ENCODE measurements around the gene DPH6. TPM values are rescaled to one million over a fixed set of nuclear protein-coding genes. Genes with fewer than 3 reads are reported as not detected.

The DPH6 gene
- total and polyA plus RNA-seq, 8 donors: 2.6 to 15.1 (median 11.8) TPM

- DNase-seq (no peak), ATAC-seq (no peak), FAIRE-seq (no peak)
- Histone ChIP-seq H3K4me1 (peaks cover 0 to 10% (median 9%) of the 10 kb centered on the region in 3 donors), H3K9me3 (no peaks in the 10 kb centered on the region), H3K27me3 (no peaks in the 10 kb centered on the region), H3K36me3 (no peaks in the 10 kb centered on the region), H3K4me3 (no peak overlapping the region), H3K27ac (no peak overlapping the region)
- TF ChIP-seq, protein P1, sequence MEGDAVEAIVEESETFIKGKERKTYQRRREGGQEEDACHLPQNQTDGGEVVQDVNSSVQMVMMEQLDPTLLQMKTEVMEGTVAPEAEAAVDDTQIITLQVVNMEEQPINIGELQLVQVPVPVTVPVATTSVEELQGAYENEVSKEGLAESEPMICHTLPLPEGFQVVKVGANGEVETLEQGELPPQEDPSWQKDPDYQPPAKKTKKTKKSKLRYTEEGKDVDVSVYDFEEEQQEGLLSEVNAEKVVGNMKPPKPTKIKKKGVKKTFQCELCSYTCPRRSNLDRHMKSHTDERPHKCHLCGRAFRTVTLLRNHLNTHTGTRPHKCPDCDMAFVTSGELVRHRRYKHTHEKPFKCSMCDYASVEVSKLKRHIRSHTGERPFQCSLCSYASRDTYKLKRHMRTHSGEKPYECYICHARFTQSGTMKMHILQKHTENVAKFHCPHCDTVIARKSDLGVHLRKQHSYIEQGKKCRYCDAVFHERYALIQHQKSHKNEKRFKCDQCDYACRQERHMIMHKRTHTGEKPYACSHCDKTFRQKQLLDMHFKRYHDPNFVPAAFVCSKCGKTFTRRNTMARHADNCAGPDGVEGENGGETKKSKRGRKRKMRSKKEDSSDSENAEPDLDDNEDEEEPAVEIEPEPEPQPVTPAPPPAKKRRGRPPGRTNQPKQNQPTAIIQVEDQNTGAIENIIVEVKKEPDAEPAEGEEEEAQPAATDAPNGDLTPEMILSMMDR (IDR thresholded peaks at IDR 0.05): no peak
- intact Hi-C loops (cut with DNase I): no loop called here
Observed at GRCh38 chr15:35496585-35496984, 49.4 kb downstream of the DPH6 start.

DNA sequence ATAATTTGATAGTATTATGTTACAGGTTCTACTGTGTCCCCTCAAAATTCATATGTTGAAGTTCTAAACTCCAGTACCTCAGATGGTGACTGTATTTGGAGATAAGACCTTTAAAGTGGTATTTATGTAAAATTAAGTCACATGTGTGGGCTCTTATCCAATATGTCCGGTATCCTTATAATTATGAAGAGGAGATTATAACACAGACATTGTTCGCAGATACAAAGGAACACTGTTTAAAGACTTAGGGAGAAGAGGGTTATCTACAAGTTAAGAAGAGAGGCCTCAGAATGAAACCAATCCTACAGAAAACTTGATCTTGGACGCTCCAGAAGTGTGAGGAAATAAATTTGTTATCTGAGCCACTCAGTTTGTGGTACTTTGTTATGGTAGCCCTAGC lies 50.9 kb downstream of the DPH6 start:
- ATAC-seq: no peak
- no peak for FAIRE-seq
- TF ChIP-seq, protein P1 (IDR thresholded peaks at IDR 0.05): no peak
- H3K9me3 ChIP-seq: no peaks in the 10 kb centered on the region
- WGBS, 2 donors: 70 to 72% methylated on average over 3 of the region's 3 CpGs
- intact Hi-C loops (cut with DNase I): no loop called here
- no peaks in the 10 kb centered on the region for H3K27me3 ChIP-seq
- peaks cover 0 to 11% (median 9%) of the 10 kb centered on the region in 3 donors for H3K4me1 ChIP-seq
- no peaks in the 10 kb centered on the region for H3K36me3 ChIP-seq
- DNase-seq: no peak
- H3K27ac ChIP-seq: no peak overlapping the region
- no peak overlapping the region for H3K4me3 ChIP-seq

- intact Hi-C loops (cut with DNase I): no loop called here
- no peaks in the 10 kb centered on the region for H3K36me3 ChIP-seq
- FAIRE-seq (no peak), ATAC-seq (peak in 2 of 4 donors; percentile 12 to 60), DNase-seq (no peak)
- H3K27ac ChIP-seq: no peak overlapping the region
- no peaks in the 10 kb centered on the region for H3K9me3 ChIP-seq
- TF ChIP-seq, protein P1 (IDR thresholded peaks at IDR 0.05): no peak
- H3K4me1 ChIP-seq: peaks cover 0 to 11% (median 9%) of the 10 kb centered on the region in 3 donors
- H3K27me3 ChIP-seq: no peaks in the 10 kb centered on the region
- no peak overlapping the region for H3K4me3 ChIP-seq
- 27 to 35% methylated on average over 3 of the region's 3 CpGs for WGBS, 2 donors
Observed at GRCh38 chr15:35491999-35492398, 54.0 kb downstream of the DPH6 start.

- H3K36me3 ChIP-seq: no peaks in the 10 kb centered on the region
- FAIRE-seq: no peak
- no peaks in the 10 kb centered on the region for H3K27me3 ChIP-seq
- H3K27ac ChIP-seq: no peak overlapping the region
- no peaks in the 10 kb centered on the region for H3K9me3 ChIP-seq
- H3K4me3 ChIP-seq: no peak overlapping the region
- 97 to 99% methylated on average over 3 of the region's 3 CpGs for WGBS, 2 donors
- no peak for ATAC-seq
- peaks cover 0 to 11% (median 9%) of the 10 kb centered on the region in 3 donors for H3K4me1 ChIP-seq
- intact Hi-C loops (cut with DNase I): no loop called here
- TF ChIP-seq, protein P1 (IDR thresholded peaks at IDR 0.05): no peak
- DNase-seq: no peak
Observed at GRCh38 chr15:35491173-35491572, 54.8 kb downstream of the DPH6 start.

- TF ChIP-seq, protein P1 (IDR thresholded peaks at IDR 0.05): no peak
- Histone ChIP-seq H3K4me1 (peaks cover 0 to 11% (median 9%) of the 10 kb centered on the region in 3 donors), H3K27ac (no peak overlapping the region), H3K9me3 (no peaks in the 10 kb centered on the region), H3K36me3 (no peaks in the 10 kb centered on the region), H3K27me3 (no peaks in the 10 kb centered on the region), H3K4me3 (no peak overlapping the region)
- intact Hi-C loops (cut with DNase I): no loop called here
- WGBS, 2 donors: 89 to 91% methylated on average over 4 of the region's 4 CpGs
- no peak for ATAC-seq
- no peak for FAIRE-seq
- DNase-seq: no peak
Observed at GRCh38 chr15:35490511-35490910, 55.5 kb downstream of the DPH6 start.
